HEK293 (cell line): ENCODE measurements around the gene SMIM41.

Source experiments
- CTCF ChIA-PET: fragments of 350-600 bp; formaldehyde crosslinking; extraction: SDS; loops from one replicate; lab custom pipeline; 2021; ENCODE audit warnings: antibody characterized with exemption; lab: Yijun Ruan, JAX
- POLR2A ChIA-PET: fragments of 300-600 bp; formaldehyde crosslinking; extraction: SDS; loops from one replicate; lab custom pipeline; 2020; ENCODE audit warnings: antibody characterized with exemption, inconsistent platforms; lab: Yijun Ruan, JAX
- H3K27ac ChIP-seq: fragments of 200-500 bp; sonication (Bioruptor generic); 2 replicates; pipeline ENCODE4 v1.5.1; 2014; ENCODE audit warnings: low read depth, low read length, control low read depth, inconsistent platforms; ENCODE audit errors: extremely low read depth
- H3K36me3 ChIP-seq, 2 experiments: fragments of 200-500 bp in 1 of 2; sonication (Bioruptor generic) in 1 of 2; 1 replicate in 1 of 2; 2 replicates in 1 of 2; pipeline ENCODE4 v1.5.1; 2014 to 2017; ENCODE audit warnings: inconsistent platforms in 2 of 2, low read length in 2 of 2; ENCODE audit not compliant: control insufficient read depth in 2 of 2, insufficient read depth in 1 of 2
- H3K4me1 ChIP-seq: fragments of 200-500 bp; sonication (Bioruptor generic); 2 replicates; pipeline ENCODE4 v1.5.1; 2014; ENCODE audit warnings: mild to moderate bottlenecking, low read length, inconsistent platforms; ENCODE audit not compliant: control insufficient read depth, insufficient read depth
- H3K4me3 ChIP-seq: 2 replicates; pipeline ENCODE4 v1.5.1; 2011; ENCODE audit warnings: low read depth, mild to moderate bottlenecking, control low read depth, low read length, moderate library complexity
- H3K9me3 ChIP-seq: fragments of 200-500 bp; sonication (Bioruptor generic); 2 replicates; pipeline ENCODE4 v1.5.1; 2014; ENCODE audit warnings: low read depth, low read length, inconsistent platforms; ENCODE audit not compliant: control insufficient read depth, insufficient read depth
- EGR2 ChIP-seq: fragments of 450-650 bp; formaldehyde crosslinking; IDR thresholded peaks from 2 replicates; pipeline ENCODE4 v1.5.1; 2016; ENCODE audit warnings: low read depth, missing biosample characterization, missing genetic modification characterization
- GFI1B ChIP-seq: fragments of 450-650 bp; formaldehyde crosslinking; IDR thresholded peaks from 2 replicates; pipeline ENCODE4 v1.5.1; 2016; ENCODE audit warnings: missing biosample characterization, missing genetic modification characterization
- GLIS1 ChIP-seq: fragments of 450-650 bp; formaldehyde crosslinking; IDR thresholded peaks from 2 replicates; pipeline ENCODE4 v1.5.1; 2016; ENCODE audit warnings: missing biosample characterization, missing genetic modification characterization
- IKZF3 ChIP-seq: fragments of 450-650 bp; IDR thresholded peaks from 2 replicates; pipeline ENCODE4 v1.5.0; 2018; ENCODE audit warnings: missing biosample characterization, mild to moderate bottlenecking, missing genetic modification characterization, moderate library complexity
- PRDM2 ChIP-seq: fragments of 450-650 bp; formaldehyde crosslinking; IDR thresholded peaks from 2 replicates; pipeline ENCODE4 v1.5.1; 2016; ENCODE audit warnings: missing biosample characterization, missing genetic modification characterization, borderline replicate concordance
- SP3 ChIP-seq: fragments of 450-650 bp; formaldehyde crosslinking; IDR thresholded peaks from 2 replicates; pipeline ENCODE4 v1.5.1; 2016; ENCODE audit warnings: missing biosample characterization, missing genetic modification characterization
- ZNF155 ChIP-seq: fragments of 450-650 bp; formaldehyde crosslinking; IDR thresholded peaks from 2 replicates; pipeline ENCODE4 v1.5.1; 2016; ENCODE audit warnings: missing biosample characterization, missing genetic modification characterization
- ZNF2 ChIP-seq: fragments of 450-650 bp; formaldehyde crosslinking; IDR thresholded peaks from 2 replicates; pipeline ENCODE4 v1.5.1; 2016; ENCODE audit warnings: missing biosample characterization, missing genetic modification characterization
- ZNF23 ChIP-seq: fragments of 450-650 bp; formaldehyde crosslinking; IDR thresholded peaks from 2 replicates; pipeline ENCODE4 v1.5.1; 2016; ENCODE audit warnings: missing biosample characterization, missing genetic modification characterization, borderline replicate concordance
- ZNF560 ChIP-seq: fragments of 450-650 bp; formaldehyde crosslinking; IDR thresholded peaks from 2 replicates; pipeline ENCODE4 v1.5.1; 2017; ENCODE audit warnings: missing biosample characterization, missing genetic modification characterization, borderline replicate concordance
- ZNF596 ChIP-seq: fragments of 450-650 bp; IDR thresholded peaks from 2 replicates; pipeline ENCODE4 v1.5.0; 2018; ENCODE audit warnings: missing biosample characterization, mild to moderate bottlenecking, missing genetic modification characterization, moderate library complexity
- ZNF610 ChIP-seq: fragments of 450-650 bp; formaldehyde crosslinking; IDR thresholded peaks from 2 replicates; pipeline ENCODE4 v1.5.1; 2016; ENCODE audit warnings: missing biosample characterization, missing genetic modification characterization, borderline replicate concordance
- ZNF768 ChIP-seq: fragments of 450-650 bp; formaldehyde crosslinking; IDR thresholded peaks from 2 replicates; pipeline ENCODE4 v1.5.1; 2018; ENCODE audit warnings: missing biosample characterization, mild to moderate bottlenecking, missing genetic modification characterization
- ZNF837 ChIP-seq: fragments of 450-650 bp; formaldehyde crosslinking; IDR thresholded peaks from 2 replicates; pipeline ENCODE4 v1.5.1; 2016; ENCODE audit warnings: missing biosample characterization, missing genetic modification characterization
- ZSCAN30 ChIP-seq: fragments of 450-650 bp; IDR thresholded peaks from 2 replicates; pipeline ENCODE4 v1.5.1; 2018; ENCODE audit warnings: missing biosample characterization, mild to moderate bottlenecking, missing genetic modification characterization, moderate library complexity

SMIM41 gene

GRCh38 chr12:52119398-52120254 is 40.1 kb downstream of the SMIM41 start (continued):
- TF ChIP-seq PRDM2 (tag by site-specific recombination), result no peak
- TF ChIP-seq GLIS1, result peak; percentile 32; the same call in 1 of the 2 replicates
- no peak for TF ChIP-seq ZNF610 (tag by site-specific recombination)
- no peak for TF ChIP-seq ZSCAN30
- 0 out of 2 replicates have a peak, but pooled peaks have one; percentile 22 for TF ChIP-seq IKZF3 (tag by site-specific recombination)
- no peak for TF ChIP-seq ZNF768 (tag by site-specific recombination)
- TF ChIP-seq ZNF155 (tag by site-specific recombination), result no peak

DNA sequence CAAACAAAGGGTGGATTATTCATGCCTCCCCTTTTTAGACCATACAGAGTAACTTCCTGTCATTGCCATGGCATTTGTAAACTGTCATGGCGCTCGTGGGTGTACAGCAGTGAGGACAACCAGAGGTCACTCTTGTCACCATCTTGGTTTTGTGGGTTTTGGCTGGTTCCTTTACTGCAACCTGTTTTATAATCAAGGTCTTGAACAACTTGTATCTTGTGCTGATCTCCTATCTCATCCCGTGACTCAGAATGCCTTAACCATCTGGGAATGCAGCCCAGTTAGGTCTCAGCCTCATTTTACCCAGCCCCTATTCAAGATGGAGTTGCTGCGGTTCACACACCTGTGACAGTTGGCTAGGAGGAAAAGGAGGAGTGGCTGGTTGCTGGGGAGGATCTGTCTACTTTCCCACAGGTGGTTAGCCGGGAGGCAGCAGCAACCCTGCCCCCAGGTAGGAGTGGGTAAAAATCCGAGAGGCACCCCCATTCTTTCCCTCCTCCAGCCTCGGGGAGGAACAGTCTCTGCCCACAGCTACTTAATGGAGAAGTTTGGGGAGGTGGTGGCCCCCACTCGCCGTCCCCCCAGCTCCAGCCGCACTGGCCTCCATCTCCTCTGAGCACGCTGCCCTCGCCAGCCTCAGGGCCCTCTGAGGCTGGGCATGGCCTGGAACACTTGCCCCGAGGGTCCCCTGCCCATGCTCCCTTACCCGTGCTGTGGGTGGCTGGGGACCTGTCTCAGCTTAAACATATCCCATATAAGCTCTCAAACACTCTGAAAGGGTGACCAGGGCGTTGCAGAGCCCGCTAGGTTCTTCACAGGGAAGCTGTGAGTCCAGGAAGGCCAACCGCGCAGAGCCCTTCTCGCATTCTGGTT is 41.7 kb downstream of the SMIM41 start:
- no peak for TF ChIP-seq ZNF596
- no peak for TF ChIP-seq ZNF23 (tag by site-specific recombination)
- no peak for TF ChIP-seq ZNF2 (tag by site-specific recombination)
- no peak for TF ChIP-seq ZNF560 (tag by site-specific recombination)
- no peak for TF ChIP-seq SP3 (tag by site-specific recombination)
- TF ChIP-seq ZNF837 (tag by site-specific recombination), result no peak
- no peak for TF ChIP-seq EGR2
- TF ChIP-seq GFI1B, result no peak
- TF ChIP-seq, all 188 proteins: peak for 0
- no peaks in the 10 kb centered on the region for H3K4me1 ChIP-seq
- no peaks in the 10 kb centered on the region for H3K9me3 ChIP-seq
- no peak overlapping the region for H3K4me3 ChIP-seq
- POLR2A ChIA-PET, result no interaction called here
- CTCF ChIA-PET, result interaction anchor here (0.6 to 5.8 kb wide), 29 partner anchors 9 to 779 kb away, joined by 3 to 91 read pairs (median 4); partner anchors contain the start of gene ATG101
- no peaks in the 10 kb centered on the region for H3K36me3 ChIP-seq
- H3K27ac ChIP-seq, result no peak overlapping the region
